Activated naive CD8-positive, alpha-beta T cell treated with anti-CD3 and anti-CD28 coated beads for 36 hours (primary cell): ENCODE data around the gene NCSTN. TPM values are rescaled to one million over a fixed set of nuclear protein-coding genes. Genes with fewer than 3 reads are reported as not detected.
A peak's percentile ranks its signal among the peaks of the same experiment; 100 is the strongest.

Experiments
- DNase-seq: peaks from one replicate; pipeline ENCODE4 v3.0.0; 2021
- H3K27ac Mint-ChIP-seq: one replicate; pipeline ENCODE4 v1.8.0; 2022; ENCODE audit warnings: mild to moderate bottlenecking, moderate library complexity, mixed read lengths
- H3K27me3 Mint-ChIP-seq: one replicate; pipeline ENCODE4 v1.8.0; 2022; ENCODE audit warnings: mild to moderate bottlenecking, mixed read lengths
- H3K36me3 Mint-ChIP-seq: one replicate; pipeline ENCODE4 v1.8.0; 2021; ENCODE audit warnings: mild to moderate bottlenecking, mixed read lengths
- H3K4me1 Mint-ChIP-seq: one replicate; pipeline ENCODE4 v1.8.0; 2021; ENCODE audit warnings: mixed read lengths
- H3K4me3 Mint-ChIP-seq: one replicate; pipeline ENCODE4 v1.8.0; 2022; ENCODE audit warnings: mild to moderate bottlenecking, moderate library complexity, mixed read lengths
- H3K9me3 Mint-ChIP-seq: one replicate; pipeline ENCODE4 v1.8.0; 2022; ENCODE audit warnings: mixed read lengths
- total RNA-seq, 2 experiments: library from RNA; stranded (reverse); gene quantifications; one replicate each; pipeline ENCODE4 v1.2.3, GENCODE V29; 2021

NCSTN gene
- total RNA-seq, 2 experiments from 2014 or later = 49.5 to 53.5 TPM

DNA sequence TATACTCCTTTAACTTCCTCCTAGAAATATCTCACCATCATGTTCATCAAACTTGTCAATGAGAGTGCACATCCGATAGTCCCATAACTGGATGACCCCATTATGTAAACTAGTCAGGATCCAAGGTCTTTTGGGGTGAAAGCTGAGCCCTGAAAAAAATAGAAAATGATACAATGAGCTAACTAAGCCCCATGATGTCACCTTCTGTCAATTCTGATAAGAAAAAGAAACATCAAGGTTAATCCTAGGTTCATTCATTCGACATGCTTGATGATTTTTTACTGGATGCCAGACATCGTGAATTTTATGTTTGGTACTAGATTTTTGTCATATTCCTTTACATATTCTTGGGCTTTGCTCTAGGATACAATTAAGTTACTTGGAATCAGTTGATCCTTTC lies 3.0 kb upstream of the NCSTN start:
- Mint-ChIP-seq H3K27me3 (no peaks in the 10 kb centered on the region), H3K36me3 (peaks cover 16% of the 10 kb centered on the region), H3K27ac (no peak overlapping the region), H3K4me1 (peaks cover 35% of the 10 kb centered on the region), H3K9me3 (no peaks in the 10 kb centered on the region), H3K4me3 (no peak overlapping the region)
- no peak for DNase-seq

DNA sequence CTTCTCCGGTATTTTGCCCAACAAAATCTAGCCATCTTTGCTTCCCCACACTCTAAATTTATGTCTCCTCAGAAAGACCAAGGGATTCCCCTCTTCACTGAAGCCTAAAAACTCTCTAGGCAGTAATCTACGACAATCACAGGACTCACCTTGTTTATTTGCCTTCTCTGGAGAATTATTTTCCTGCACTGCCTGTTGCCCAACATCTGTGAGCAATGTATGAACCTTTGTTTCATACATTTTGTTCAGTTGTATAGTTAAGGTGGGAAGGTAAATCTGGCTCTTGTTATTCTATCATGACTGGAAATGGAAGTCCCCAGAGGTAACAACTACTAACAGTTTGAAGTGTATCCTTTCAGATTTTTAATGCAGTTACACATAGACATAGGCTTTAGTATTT lies 2.3 kb upstream of the NCSTN start:
- peaks cover 18% of the 10 kb centered on the region for H3K36me3 Mint-ChIP-seq
- peak overlapping the region; percentile 18 for H3K27ac Mint-ChIP-seq
- H3K9me3 Mint-ChIP-seq = no peaks in the 10 kb centered on the region
- H3K27me3 Mint-ChIP-seq = no peaks in the 10 kb centered on the region
- no peak for DNase-seq
- peaks cover 35% of the 10 kb centered on the region for H3K4me1 Mint-ChIP-seq
- peak overlapping the region; percentile 38 for H3K4me3 Mint-ChIP-seq

DNA sequence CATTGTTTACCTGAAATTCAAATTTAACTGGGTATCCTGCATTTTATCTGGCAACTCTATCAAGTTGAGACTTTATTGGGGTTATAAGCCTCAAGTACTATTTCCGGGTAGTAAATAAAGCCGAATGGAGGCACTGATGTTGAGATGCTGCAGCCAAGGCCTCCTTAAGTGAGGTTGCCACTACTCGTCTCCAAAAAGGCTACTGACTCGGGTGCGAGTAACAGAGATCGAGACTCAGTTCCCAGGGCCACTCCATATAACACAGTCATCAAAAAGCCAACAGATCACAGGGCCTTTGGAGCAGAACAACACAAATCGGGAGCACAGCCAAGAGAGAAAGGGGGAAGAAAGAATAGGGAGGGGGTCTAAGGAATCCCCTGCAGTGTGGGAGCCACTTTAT lies 657 bp upstream of the NCSTN start:
- peak overlapping the region; percentile 100 for H3K4me3 Mint-ChIP-seq
- DNase-seq = no peak
- H3K9me3 Mint-ChIP-seq = no peaks in the 10 kb centered on the region
- no peaks in the 10 kb centered on the region for H3K27me3 Mint-ChIP-seq
- peaks cover 43% of the 10 kb centered on the region for H3K4me1 Mint-ChIP-seq
- peaks cover 18% of the 10 kb centered on the region for H3K36me3 Mint-ChIP-seq
- H3K27ac Mint-ChIP-seq = peak overlapping the region; percentile 100

DNA sequence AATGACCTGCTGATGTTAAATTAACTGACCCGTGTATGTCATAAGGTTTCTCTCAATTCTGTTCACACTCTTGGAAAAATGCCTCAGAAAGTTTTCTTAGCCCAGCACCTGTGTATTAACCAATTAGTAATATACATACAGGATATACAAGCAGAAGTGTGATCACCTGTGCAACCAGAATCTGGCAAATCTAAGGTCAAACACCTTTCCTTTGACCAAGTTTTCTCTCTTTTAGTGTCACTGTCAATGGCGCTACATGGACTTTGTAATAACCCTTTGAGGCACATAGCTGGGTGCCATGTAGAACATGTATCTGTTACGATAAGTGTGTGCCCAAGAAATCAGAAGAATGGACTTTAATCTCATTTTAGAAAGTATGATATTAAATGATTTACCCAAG lies 1.1 kb downstream of the NCSTN start:
- H3K27me3 Mint-ChIP-seq = no peaks in the 10 kb centered on the region
- no peak for DNase-seq
- peaks cover 42% of the 10 kb centered on the region for H3K4me1 Mint-ChIP-seq
- peak overlapping the region; percentile 100 for H3K4me3 Mint-ChIP-seq
- peaks cover 14% of the 10 kb centered on the region for H3K36me3 Mint-ChIP-seq
- peak overlapping the region; percentile 100 for H3K27ac Mint-ChIP-seq
- H3K9me3 Mint-ChIP-seq = no peaks in the 10 kb centered on the region

DNA sequence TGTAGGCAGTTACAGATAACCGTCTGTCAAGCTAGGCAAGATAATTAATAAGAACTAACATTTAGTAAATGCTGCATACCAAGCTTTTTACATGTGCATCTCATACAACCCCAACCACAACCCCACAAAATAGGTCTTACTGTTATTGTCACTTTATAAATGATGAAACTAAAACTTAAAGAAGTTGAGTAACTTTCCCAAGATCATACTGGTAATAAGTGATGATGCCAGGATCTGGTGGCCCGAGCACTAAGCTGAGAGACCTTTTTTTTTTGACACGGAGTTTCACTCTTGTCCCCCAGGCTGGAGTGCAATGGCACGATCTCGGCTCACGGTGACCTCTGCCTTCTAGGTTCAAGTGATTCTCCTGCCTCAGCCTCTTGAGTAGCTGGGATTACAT lies 1.8 kb downstream of the NCSTN start:
- no peaks in the 10 kb centered on the region for H3K27me3 Mint-ChIP-seq
- no peak for DNase-seq
- H3K9me3 Mint-ChIP-seq = no peaks in the 10 kb centered on the region
- H3K4me3 Mint-ChIP-seq = peak overlapping the region; percentile 100
- no peak overlapping the region for H3K27ac Mint-ChIP-seq
- peaks cover 43% of the 10 kb centered on the region for H3K4me1 Mint-ChIP-seq
- H3K36me3 Mint-ChIP-seq = peaks cover 15% of the 10 kb centered on the region

DNA sequence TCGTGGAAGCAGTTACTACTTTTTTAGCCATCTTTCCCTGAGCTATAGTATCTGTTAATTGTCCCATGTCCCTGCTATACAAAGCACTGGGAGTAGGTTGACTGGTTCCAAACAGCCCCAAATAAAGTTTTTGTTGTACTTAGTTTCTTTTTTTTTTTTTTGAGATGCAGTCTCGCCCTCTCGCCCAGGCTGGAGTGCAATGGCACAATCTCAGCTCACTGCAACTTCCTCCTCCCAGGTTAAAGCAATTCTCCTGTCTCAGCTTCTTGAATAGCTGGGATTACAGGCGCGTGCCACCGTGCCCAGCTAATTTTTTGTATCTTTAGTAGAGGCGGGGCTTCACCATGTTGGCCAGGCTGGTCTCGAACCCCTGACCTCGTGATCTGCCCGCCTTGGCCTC lies 3.3 kb downstream of the NCSTN start:
- DNase-seq = no peak
- Mint-ChIP-seq H3K27ac (no peak overlapping the region), H3K4me3 (no peak overlapping the region), H3K36me3 (peaks cover 15% of the 10 kb centered on the region), H3K4me1 (peaks cover 29% of the 10 kb centered on the region), H3K9me3 (no peaks in the 10 kb centered on the region), H3K27me3 (no peaks in the 10 kb centered on the region)

DNA sequence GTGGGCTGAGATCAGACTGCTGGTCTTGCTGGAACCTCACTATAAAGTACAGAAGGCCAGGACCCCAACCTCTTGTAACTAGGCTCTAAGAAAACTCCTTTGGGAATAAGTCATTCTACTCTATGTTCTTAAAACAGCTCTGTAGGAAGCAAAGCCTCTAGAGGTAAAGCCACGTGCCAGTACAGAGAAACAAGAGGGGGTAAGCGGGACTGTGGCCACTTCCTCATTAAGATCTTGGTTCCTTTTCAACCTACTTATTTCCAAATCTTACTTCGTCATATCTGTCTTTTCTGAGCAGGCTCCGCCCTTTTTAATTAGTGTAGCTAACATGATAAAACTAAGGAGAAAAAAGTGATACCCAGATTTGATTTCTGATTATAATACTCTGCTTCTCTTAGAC lies 3.8 kb downstream of the NCSTN start:
- H3K4me3 Mint-ChIP-seq = no peak overlapping the region
- no peaks in the 10 kb centered on the region for H3K27me3 Mint-ChIP-seq
- no peaks in the 10 kb centered on the region for H3K9me3 Mint-ChIP-seq
- no peak for DNase-seq
- H3K27ac Mint-ChIP-seq = no peak overlapping the region
- H3K36me3 Mint-ChIP-seq = peaks cover 15% of the 10 kb centered on the region
- H3K4me1 Mint-ChIP-seq = peaks cover 25% of the 10 kb centered on the region

DNA sequence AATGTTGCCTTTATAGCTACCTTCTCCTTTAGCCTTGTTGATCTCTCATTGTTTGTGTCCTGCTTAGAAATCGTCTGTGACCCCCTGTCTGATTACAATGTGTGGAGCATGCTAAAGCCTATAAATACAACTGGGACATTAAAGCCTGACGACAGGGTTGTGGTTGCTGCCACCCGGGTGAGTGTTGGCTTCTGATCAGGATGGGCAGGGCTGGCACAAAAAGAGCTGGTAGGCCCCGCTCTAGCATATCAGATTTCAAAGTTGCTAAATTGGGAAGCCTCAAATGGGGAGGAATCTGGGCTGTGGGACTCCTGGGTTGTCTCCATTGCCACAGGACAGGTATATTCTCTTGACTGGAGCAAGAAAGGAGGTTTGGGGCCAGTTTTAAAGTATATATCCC lies 8.4 kb downstream of the NCSTN start:
- peaks cover 11% of the 10 kb centered on the region for H3K36me3 Mint-ChIP-seq
- no peaks in the 10 kb centered on the region for H3K9me3 Mint-ChIP-seq
- H3K27me3 Mint-ChIP-seq = no peaks in the 10 kb centered on the region
- no peak overlapping the region for H3K4me3 Mint-ChIP-seq
- DNase-seq = no peak
- H3K27ac Mint-ChIP-seq = no peak overlapping the region
- H3K4me1 Mint-ChIP-seq = peaks cover 12% of the 10 kb centered on the region

DNA sequence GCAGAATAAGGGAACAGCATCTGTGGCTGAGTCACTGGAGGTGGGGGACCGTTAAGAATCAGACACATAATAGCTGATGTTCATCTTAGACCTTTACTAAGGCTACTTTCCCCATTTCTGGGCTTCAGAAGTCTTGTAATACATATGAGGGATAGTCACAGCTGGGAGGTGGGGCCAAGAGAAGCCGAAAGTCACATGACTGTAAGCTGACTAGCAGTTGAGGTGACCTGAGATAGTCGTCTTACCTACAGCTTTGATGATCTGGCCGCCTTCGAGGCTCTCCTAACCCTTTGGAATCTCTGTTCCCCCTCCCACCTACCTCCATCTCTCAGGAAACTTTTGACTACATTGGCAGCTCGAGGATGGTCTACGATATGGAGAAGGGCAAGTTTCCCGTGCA lies 9.4 kb downstream of the NCSTN start:
- H3K27me3 Mint-ChIP-seq = no peaks in the 10 kb centered on the region
- H3K27ac Mint-ChIP-seq = no peak overlapping the region
- no peak overlapping the region for H3K4me3 Mint-ChIP-seq
- no peaks in the 10 kb centered on the region for H3K9me3 Mint-ChIP-seq
- DNase-seq = no peak
- peaks cover 13% of the 10 kb centered on the region for H3K36me3 Mint-ChIP-seq
- peaks cover 4% of the 10 kb centered on the region for H3K4me1 Mint-ChIP-seq

DNA sequence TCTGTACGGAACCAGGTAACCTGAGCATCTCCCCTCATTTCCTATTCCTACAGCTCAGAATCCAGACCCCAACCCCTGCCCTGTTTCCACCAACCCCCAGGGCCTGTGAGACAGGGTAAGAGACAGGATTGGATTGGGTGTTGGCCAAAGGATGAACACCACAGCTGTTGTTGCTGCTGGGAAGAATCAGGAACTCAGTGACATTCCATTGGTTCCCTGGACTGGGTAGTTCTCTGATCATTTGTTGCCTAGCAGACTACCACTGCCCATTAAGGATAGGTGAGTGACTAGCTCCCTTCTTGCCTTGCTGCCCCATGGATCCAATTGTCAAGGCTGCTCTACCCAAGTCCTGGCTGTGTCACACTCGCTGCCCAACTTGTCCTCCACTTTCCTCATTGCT lies 10.0 kb downstream of the NCSTN start:
- H3K36me3 Mint-ChIP-seq = peaks cover 15% of the 10 kb centered on the region
- no peak for DNase-seq
- no peaks in the 10 kb centered on the region for H3K9me3 Mint-ChIP-seq
- H3K4me1 Mint-ChIP-seq = peaks cover 3% of the 10 kb centered on the region
- no peaks in the 10 kb centered on the region for H3K27me3 Mint-ChIP-seq
- H3K4me3 Mint-ChIP-seq = no peak overlapping the region
- H3K27ac Mint-ChIP-seq = no peak overlapping the region

DNA sequence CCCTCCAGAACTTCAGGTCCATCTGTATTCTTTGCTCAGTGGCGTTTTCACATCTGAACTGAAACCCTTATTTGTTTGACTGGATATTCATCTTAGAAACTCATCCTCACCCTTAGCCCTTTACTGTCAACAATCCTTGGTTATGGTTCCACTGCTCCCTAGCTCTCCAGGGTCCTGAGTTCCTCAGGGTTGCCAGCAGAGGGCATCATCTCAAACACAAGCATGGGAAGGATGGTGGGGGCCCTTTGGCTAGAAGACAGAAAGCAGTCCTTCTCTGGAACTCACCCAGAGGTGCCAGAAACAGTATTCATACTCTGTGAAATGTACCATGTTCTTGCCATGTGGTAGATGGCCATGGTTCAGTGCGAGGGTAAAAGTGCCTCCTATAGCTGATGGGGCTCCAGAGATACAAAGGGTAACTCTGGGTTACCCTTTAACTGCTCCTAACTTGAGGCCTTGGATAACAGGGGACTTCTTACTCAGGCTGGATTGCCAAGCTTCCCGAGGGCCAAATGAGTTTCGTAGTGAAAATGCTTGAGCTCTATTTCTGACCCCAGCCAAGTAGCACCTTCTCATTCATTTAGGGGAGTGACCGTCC lies 11.3 kb downstream of the NCSTN start:
- Mint-ChIP-seq H3K27ac (no peak overlapping the region), H3K9me3 (no peaks in the 10 kb centered on the region), H3K4me1 (peaks cover 3% of the 10 kb centered on the region), H3K36me3 (peaks cover 15% of the 10 kb centered on the region), H3K27me3 (no peaks in the 10 kb centered on the region), H3K4me3 (no peak overlapping the region)
- DNase-seq = peak; percentile 16

DNA sequence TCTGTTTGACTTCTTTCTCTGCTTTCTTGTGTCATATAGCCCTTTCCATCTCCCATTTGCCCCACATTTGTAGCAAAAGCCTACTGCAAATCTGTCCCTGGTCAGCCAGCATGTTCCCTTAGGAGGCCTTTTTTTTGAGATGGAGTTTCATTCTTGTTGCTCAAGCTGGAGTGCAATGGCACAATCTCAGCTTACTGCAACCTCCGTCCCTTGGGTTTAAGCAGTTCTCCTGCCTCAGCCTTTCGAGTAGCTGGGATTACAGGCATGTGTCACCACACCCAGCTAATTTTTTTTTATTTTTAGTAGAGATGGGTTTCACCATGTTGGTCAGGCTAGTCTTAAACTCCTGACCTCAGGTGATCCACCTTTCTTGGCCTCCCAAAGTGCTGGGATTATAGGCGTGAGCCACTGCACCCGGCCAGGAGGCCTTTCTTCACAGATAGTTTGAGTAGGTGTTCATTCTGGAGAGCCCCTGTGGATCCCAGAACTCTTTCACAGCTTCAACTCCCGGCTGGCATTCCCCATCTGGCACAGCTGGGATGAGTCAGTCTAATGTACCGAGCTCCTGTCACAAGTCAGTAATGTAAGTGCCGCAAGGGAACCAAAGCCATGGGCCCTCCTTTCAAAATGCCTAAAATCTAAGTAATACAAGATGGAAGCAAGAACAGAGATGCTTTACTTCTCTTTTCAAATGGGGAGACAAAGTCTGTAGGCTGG lies 14.3 kb downstream of the NCSTN start:
- Mint-ChIP-seq H3K4me1 (no peaks in the 10 kb centered on the region), H3K4me3 (no peak overlapping the region), H3K27ac (no peak overlapping the region), H3K9me3 (no peaks in the 10 kb centered on the region), H3K27me3 (no peaks in the 10 kb centered on the region), H3K36me3 (peaks cover 18% of the 10 kb centered on the region)
- no peak for DNase-seq

DNA sequence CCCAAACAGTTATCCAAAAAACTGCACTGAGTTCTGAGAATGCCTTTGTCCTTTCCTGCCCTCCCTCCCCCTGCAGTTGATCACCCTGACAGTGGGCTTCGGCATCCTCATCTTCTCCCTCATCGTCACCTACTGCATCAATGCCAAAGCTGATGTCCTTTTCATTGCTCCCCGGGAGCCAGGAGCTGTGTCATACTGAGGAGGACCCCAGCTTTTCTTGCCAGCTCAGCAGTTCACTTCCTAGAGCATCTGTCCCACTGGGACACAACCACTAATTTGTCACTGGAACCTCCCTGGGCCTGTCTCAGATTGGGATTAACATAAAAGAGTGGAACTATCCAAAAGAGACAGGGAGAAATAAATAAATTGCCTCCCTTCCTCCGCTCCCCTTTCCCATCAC lies 14.9 kb downstream of the NCSTN start:
- H3K36me3 Mint-ChIP-seq = peaks cover 18% of the 10 kb centered on the region
- no peaks in the 10 kb centered on the region for H3K27me3 Mint-ChIP-seq
- H3K27ac Mint-ChIP-seq = peak overlapping the region; percentile 1
- H3K4me1 Mint-ChIP-seq = no peaks in the 10 kb centered on the region
- H3K9me3 Mint-ChIP-seq = no peaks in the 10 kb centered on the region
- no peak for DNase-seq
- no peak overlapping the region for H3K4me3 Mint-ChIP-seq

DNA sequence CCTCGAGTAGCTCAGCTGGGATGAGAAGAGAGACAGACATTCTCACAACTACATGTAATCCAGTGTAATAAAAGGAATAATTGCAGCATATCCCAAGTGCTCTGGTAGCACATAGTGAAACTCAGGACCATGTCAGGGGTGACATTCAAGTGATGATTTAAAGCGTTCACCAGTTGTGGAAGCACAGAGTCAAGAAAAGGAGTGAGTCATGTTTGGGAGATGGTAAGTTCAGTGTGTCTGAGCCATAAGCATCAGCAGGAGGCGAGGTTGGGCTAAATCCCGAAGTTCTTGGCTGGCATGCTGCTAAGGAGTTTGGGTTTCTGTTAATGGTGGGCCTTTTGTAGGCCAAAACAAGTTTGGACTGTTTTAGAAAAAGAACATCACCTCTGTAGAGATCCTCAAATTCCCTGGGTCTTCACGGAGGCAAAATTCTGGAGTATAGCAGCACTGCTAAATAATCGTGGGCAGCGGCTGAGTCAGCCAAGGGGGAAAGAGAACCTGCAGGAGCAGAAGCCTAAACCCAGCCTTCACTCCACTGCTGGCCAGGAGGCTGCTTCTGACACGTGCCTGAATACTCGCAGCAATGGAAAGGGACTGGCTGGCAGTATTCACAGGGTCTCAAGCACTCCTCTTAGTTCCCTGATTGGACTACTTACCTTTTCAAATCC lies 16.5 kb downstream of the NCSTN start:
- Mint-ChIP-seq H3K4me1 (no peaks in the 10 kb centered on the region), H3K36me3 (peaks cover 14% of the 10 kb centered on the region), H3K9me3 (no peaks in the 10 kb centered on the region), H3K27me3 (no peaks in the 10 kb centered on the region), H3K27ac (no peak overlapping the region), H3K4me3 (no peak overlapping the region)
- DNase-seq = no peak

DNA sequence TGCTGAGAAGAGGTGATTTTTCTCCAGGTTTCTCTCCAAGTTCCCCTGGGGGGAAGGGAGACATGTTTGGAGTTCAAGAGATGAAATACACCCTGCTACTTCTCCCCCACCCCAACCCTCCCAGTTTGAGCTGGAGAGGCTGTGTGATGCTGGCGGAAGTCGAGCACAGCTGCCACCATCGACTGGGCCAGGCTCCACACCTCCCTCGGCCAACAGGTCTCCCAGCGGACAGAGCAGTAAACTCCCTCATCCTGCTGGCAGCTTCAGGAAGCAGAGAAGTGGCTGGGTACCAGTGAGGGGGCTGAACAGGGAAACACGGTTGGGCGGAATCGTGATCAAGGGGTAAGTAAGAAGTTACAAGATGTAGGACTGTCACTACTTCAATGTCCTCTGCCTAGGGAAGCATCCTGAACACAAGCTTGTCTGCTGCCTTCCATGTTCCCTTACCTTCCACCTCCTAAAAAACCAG lies 17.1 kb downstream of the NCSTN start:
- H3K4me3 Mint-ChIP-seq = no peak overlapping the region
- H3K36me3 Mint-ChIP-seq = peaks cover 14% of the 10 kb centered on the region
- H3K9me3 Mint-ChIP-seq = no peaks in the 10 kb centered on the region
- no peaks in the 10 kb centered on the region for H3K4me1 Mint-ChIP-seq
- no peak overlapping the region for H3K27ac Mint-ChIP-seq
- H3K27me3 Mint-ChIP-seq = no peaks in the 10 kb centered on the region
- DNase-seq = no peak

DNA sequence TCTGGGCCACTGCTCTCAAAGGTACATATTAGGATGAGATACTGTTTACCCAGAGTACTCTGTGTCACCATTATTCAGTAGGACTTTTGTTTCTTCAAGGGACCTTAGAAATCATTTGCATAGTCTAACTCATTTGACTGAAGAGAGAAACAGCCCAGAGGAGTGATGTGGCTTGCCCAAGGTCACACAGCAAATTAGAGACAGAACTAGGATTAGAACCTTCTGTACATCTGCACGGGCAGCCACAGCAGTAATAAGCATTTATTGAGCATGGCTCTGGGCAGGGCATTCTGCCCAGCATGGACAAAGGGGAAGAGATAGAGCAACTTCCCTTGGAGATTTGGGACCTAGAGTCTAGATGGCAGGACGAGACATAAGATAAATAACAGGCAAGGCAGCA lies 18.0 kb downstream of the NCSTN start:
- Mint-ChIP-seq H3K27me3 (no peaks in the 10 kb centered on the region), H3K36me3 (peaks cover 12% of the 10 kb centered on the region), H3K4me1 (no peaks in the 10 kb centered on the region), H3K9me3 (no peaks in the 10 kb centered on the region), H3K4me3 (no peak overlapping the region), H3K27ac (no peak overlapping the region)
- DNase-seq = no peak
